HL-60 (cell line): ENCODE results near the gene HSBP1L1.
A peak's percentile ranks its signal among the peaks of the same experiment; 100 is the strongest.

Experiments used
- DNase-seq, 2 experiments: peaks; one replicate each; pipeline ENCODE4 v3.0.0-alpha.2; 2010 to 2020; ENCODE audit warnings: low read depth in 1 of 2, low spot score in 1 of 2
- H3K27ac ChIP-seq: fragments of 250-450 bp; sonication (Bioruptor Pico); replicated peaks from 2 replicates; pipeline ENCODE4 v1.5.1; 2020; ENCODE audit warnings: mild to moderate bottlenecking, moderate library complexity
- H3K27me3 ChIP-seq: fragments of 250-450 bp; sonication (Bioruptor Pico); 2 replicates; pipeline ENCODE4 v1.5.1; 2021; ENCODE audit warnings: mild to moderate bottlenecking, moderate library complexity; ENCODE audit not compliant: insufficient read depth, poor library complexity, severe bottlenecking
- H3K4me3 ChIP-seq: replicated peaks from 2 replicates; pipeline ENCODE4 v1.5.1; 2011; ENCODE audit warnings: mild to moderate bottlenecking, control low read depth, low read length; ENCODE audit not compliant: insufficient read depth
- CTCF ChIP-seq: IDR thresholded peaks from one replicate; pipeline ENCODE4 v1.5.1; 2011; ENCODE audit warnings: low read length, control low read depth, inconsistent platforms; ENCODE audit not compliant: insufficient read depth
- GABPA ChIP-seq: IDR thresholded peaks from 2 replicates; pipeline ENCODE4 v1.6.1; 2012; ENCODE audit warnings: low read depth
- POLR2AphosphoS5 ChIP-seq: IDR thresholded peaks from 2 replicates; pipeline ENCODE4 v1.6.1; 2012; ENCODE audit warnings: low read depth
- SPI1 ChIP-seq: IDR thresholded peaks from 2 replicates; pipeline ENCODE4 v1.6.1; 2012; ENCODE audit warnings: low read depth, mild to moderate bottlenecking, borderline replicate concordance
- TF ChIP-seq, protein P1 (sequence below): IDR thresholded peaks from 2 replicates; pipeline ENCODE4 v1.6.1; 2012; ENCODE audit warnings: low read depth; ENCODE audit not compliant: insufficient replicate concordance

Gene HSBP1L1

DNA sequence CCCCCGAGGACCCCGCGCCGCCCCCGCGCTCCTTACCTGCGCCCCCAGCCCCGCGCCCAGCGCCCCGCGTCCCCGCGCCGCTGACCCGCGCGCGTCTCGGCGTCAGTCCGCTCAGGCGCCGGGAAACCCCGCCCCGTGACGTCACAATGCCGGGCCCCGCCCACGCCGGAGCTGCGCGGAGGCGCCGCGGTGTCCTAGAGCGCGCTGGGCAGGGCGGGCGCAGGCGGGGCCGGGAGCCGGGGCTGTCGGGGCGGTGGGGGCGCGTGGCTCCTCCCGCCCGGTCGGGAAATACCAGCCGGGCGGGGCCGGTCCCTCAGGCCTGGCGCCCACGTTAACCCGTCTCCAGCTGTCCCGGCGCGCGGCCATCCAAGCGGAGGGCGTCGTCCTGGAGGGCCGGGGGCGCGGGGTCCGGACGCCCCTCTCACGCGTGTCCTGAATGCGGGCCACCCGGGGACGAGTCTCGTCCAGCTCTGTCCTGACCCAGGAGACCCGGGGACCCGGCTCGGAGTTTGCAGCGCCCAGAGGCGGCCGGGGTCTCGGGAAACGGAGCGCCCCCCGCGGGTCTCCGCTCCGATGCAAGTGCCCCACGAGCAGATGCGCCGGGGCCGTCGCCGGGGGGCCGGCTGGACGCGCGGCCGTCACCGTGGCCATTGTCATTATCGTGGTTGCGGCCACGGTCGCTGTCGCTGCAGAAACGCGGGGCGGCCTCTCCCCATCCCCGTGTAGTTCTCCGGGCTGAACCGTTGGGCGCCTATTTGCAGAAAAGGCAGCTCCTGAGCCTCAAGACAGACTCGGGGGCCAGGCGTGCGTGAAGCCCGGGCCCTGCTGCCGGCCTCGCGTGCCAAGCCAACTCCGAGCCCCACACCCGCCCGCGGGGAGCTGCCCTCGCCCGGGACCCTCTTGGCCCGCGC lies 12.6 kb upstream of the HSBP1L1 start, which contains the start of gene SLC66A2:
SLC66A2 (minus strand) TSS at position 109 of the 911 bp plus-strand sequence. CDS start 727 bp downstream, outside the sequence.
- H3K27ac ChIP-seq: peak within 1 kb of the TSS; percentile 79
- peak; percentile 85 to 94 for DNase-seq
- H3K4me3 ChIP-seq: peak within 1 kb of the TSS; percentile 92
- TF ChIP-seq SPI1: no peak
- H3K27me3 ChIP-seq: no peaks in the 10 kb centered on the region

DNA sequence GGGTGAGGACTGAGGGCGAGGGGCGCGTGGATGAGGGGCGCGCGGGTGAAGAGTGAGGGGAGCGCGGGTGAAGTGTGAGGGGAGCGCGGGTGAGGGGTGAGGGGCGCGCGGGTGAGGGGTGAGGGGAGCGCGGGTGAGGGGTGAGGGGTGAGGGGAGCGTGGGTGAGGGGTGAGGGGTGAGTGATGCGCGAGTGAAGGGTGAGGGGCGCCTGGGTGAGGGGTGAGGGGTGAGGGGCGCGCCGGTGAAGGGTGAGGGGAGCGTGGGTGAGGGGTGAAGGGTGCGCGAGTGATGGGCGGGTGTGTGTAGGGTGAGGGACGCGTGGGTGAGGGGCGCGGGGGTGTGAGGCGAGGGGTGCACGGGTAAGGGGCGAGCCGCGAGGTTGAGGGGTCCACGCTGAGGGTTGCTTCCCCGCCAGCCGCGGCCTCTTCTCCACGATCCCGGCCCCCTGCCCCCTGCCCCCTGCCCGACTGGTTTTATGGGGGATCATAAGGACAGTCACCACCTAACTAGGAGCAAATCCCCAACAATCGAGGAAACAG lies 11.9 kb upstream of the HSBP1L1 start:
- peak overlapping the region; percentile 79 for H3K27ac ChIP-seq
- H3K4me3 ChIP-seq: peak overlapping the region; percentile 92
- TF ChIP-seq CTCF (no peak), POLR2AphosphoS5 (no peak), SPI1 (no peak)
- TF ChIP-seq, protein P1, sequence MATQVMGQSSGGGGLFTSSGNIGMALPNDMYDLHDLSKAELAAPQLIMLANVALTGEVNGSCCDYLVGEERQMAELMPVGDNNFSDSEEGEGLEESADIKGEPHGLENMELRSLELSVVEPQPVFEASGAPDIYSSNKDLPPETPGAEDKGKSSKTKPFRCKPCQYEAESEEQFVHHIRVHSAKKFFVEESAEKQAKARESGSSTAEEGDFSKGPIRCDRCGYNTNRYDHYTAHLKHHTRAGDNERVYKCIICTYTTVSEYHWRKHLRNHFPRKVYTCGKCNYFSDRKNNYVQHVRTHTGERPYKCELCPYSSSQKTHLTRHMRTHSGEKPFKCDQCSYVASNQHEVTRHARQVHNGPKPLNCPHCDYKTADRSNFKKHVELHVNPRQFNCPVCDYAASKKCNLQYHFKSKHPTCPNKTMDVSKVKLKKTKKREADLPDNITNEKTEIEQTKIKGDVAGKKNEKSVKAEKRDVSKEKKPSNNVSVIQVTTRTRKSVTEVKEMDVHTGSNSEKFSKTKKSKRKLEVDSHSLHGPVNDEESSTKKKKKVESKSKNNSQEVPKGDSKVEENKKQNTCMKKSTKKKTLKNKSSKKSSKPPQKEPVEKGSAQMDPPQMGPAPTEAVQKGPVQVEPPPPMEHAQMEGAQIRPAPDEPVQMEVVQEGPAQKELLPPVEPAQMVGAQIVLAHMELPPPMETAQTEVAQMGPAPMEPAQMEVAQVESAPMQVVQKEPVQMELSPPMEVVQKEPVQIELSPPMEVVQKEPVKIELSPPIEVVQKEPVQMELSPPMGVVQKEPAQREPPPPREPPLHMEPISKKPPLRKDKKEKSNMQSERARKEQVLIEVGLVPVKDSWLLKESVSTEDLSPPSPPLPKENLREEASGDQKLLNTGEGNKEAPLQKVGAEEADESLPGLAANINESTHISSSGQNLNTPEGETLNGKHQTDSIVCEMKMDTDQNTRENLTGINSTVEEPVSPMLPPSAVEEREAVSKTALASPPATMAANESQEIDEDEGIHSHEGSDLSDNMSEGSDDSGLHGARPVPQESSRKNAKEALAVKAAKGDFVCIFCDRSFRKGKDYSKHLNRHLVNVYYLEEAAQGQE: no peak
- DNase-seq: no peak
- no peaks in the 10 kb centered on the region for H3K27me3 ChIP-seq

GRCh38 chr18:79952996-79953559 lies 11.4 kb upstream of the HSBP1L1 start:
- TF ChIP-seq GABPA: no peak
- TF ChIP-seq, protein P1: no peak
- no peak for TF ChIP-seq POLR2AphosphoS5
- TF ChIP-seq CTCF: no peak
- TF ChIP-seq SPI1: no peak
- DNase-seq: no peak
- Histone ChIP-seq H3K27me3 (no peaks in the 10 kb centered on the region), H3K4me3 (no peak overlapping the region), H3K27ac (no peak overlapping the region)

DNA sequence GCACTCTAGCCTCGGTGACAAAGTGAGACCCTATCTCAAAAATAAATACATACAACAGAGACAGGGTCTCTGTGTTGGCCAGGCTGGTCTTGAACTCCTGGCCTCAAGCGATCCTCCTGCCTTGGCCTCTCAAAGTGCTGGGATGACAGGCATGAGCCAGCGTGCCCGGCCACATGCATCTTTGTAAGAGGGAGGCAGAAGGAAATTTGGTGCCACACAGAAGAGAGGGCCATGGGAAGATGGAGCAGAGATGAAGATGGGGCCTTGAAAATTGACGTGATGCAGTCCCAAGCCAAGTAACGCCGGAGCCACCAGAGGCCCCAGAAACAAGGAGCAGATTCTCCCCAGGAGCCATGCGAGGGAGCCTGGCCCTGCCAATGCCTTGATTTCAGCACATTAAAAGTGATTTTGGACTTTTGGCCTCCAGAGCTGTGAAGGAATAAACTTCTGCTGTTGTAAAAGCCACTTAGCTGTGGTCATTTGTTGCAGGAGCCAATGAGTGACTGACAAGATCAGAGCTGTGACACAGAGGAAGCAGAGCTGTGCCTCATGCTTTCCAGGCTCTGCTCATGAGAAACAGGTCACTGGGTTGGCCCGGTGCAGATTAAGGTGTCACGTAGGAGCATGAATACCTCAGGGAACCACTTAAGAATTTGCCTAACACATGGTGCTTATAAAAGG lies 10.3 kb upstream of the HSBP1L1 start:
- Histone ChIP-seq H3K27me3 (no peaks in the 10 kb centered on the region), H3K27ac (peak overlapping the region; percentile 59), H3K4me3 (no peak overlapping the region)
- no peak for TF ChIP-seq GABPA
- peak in 1 of 2 experiments; percentile 65 for DNase-seq
